ENCODE results near the gene AMFR. TPM values are rescaled to one million over a fixed set of nuclear protein-coding genes. Genes with fewer than 3 reads are reported as not detected.

Gene AMFR
- total RNA-seq: 10 to 100 TPM; 42.0 to 45.4 TPM

DNA sequence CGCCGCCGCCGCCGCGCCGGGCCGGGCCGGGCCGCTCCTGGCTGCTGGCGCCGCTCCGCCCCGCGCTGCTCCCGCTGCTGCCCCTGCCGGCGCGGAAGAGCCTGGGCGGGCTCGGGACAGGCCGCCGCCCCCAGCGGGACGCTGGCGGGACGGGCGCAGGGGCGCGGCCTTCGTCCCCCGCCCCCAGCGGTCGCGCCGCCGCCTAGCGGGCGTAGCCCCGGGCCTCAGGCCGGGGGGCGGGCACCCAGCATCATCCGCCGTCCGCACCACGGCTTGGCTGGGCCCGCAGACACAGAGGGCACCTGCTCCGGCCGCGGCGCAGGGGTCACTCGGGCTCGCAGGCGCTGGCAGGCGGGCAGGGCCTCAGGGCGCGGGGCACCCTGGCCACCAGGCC, at the start of gene AMFR:
Gene AMFR, minus strand, starts transcription at position 107 of the 394 bp plus-strand sequence. CDS start 218 bp downstream, outside the sequence.
- peak within 1 kb of the TSS; percentile 89 for H3K4me3 Mint-ChIP-seq
- H3K36me3 Mint-ChIP-seq: peaks cover 4% of the 10 kb centered on the region
- ChIA-PET CTCF (interaction anchor here (1.5 kb wide), 1 partner anchor 69 kb away, joined by 3 read pairs; no protein-coding TSS in a partner anchor), POLR2A (no interaction called here)
- no peaks in the 10 kb centered on the region for H3K27me3 Mint-ChIP-seq
- DNase-seq: peak; percentile 65
- intact Hi-C loops (cut with micrococcal nuclease): loop anchor here (1.0 kb wide), 2 partner anchors 26 to 68 kb away; partner anchors contain the start of genes NUDT21 and OGFOD1
- peak within 1 kb of the TSS; percentile 46 for H3K27ac Mint-ChIP-seq
- H3K9me3 Mint-ChIP-seq: no peaks in the 10 kb centered on the region
- peaks cover 58% of the 10 kb centered on the region for H3K4me1 Mint-ChIP-seq (ENCODE audit: low read depth)

GRCh38 chr16:56470666-56471065, 45.3 kb upstream of the AMFR start:
- intact Hi-C loops (cut with micrococcal nuclease): no loop called here
- Mint-ChIP-seq H3K9me3 (no peaks in the 10 kb centered on the region), H3K4me1 (ENCODE audit: low read depth) (no peaks in the 10 kb centered on the region), H3K27me3 (no peaks in the 10 kb centered on the region), H3K27ac (no peak overlapping the region), H3K36me3 (peaks cover 46% of the 10 kb centered on the region), H3K4me3 (no peak overlapping the region)
- DNase-seq: no peak
- POLR2A ChIA-PET: interaction anchor here (1.0 kb wide), 1 partner anchor 11 kb away, joined by 4 read pairs; no protein-coding TSS in a partner anchor
- CTCF ChIA-PET: no interaction called here

DNA sequence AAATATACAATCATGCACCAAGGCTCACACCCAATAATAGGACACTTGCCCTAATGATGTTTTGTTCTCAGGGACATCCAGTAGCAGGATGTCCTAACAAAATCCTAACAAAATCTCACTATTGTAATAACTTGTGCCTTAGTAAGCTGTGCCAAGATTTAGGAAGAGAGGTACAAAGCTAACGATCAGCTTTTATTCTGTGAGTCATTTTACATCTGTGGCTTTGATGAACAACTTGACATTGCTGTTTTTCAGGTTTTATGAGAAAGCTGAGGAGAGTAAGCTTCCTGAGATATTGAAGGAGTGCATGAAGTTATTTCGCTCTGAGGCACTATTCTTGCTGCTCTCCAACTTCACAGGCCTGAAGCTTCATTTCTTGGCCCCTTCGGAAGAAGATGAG, 44.9 kb upstream of the AMFR start:
- no peaks in the 10 kb centered on the region for H3K9me3 Mint-ChIP-seq
- POLR2A ChIA-PET: interaction anchor here (1.0 kb wide), 1 partner anchor 11 kb away, joined by 4 read pairs; no protein-coding TSS in a partner anchor
- H3K27me3 Mint-ChIP-seq: no peaks in the 10 kb centered on the region
- no peak overlapping the region for H3K27ac Mint-ChIP-seq
- H3K36me3 Mint-ChIP-seq: peaks cover 44% of the 10 kb centered on the region
- CTCF ChIA-PET: no interaction called here
- H3K4me1 Mint-ChIP-seq (ENCODE audit: low read depth): no peaks in the 10 kb centered on the region
- intact Hi-C loops (cut with micrococcal nuclease): no loop called here
- H3K4me3 Mint-ChIP-seq: no peak overlapping the region
- no peak for DNase-seq

GRCh38 chr16:56469748-56470147, 44.4 kb upstream of the AMFR start:
- POLR2A ChIA-PET: no interaction called here
- CTCF ChIA-PET: no interaction called here
- Mint-ChIP-seq H3K4me1 (ENCODE audit: low read depth) (no peaks in the 10 kb centered on the region), H3K27me3 (no peaks in the 10 kb centered on the region), H3K9me3 (no peaks in the 10 kb centered on the region), H3K36me3 (peaks cover 40% of the 10 kb centered on the region), H3K4me3 (no peak overlapping the region), H3K27ac (no peak overlapping the region)
- no peak for DNase-seq
- intact Hi-C loops (cut with micrococcal nuclease): no loop called here

DNA sequence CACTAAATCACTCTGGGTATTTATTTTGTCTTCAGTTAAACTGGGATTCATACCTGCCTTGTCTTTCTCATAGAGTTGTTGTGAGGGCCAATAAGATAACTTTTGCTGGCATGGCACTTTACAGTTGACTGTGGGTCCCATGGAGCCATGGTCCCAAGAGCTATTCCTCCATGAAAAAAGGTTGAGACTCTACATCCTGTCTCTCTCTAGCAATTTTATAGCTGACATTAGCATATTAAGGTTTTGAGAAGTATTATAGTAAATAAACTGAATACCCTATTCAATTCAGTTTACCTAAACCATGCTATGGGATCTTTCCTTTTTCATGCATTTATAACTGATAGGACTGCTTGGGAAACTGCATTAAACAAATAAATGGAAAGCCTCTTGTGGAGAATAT, 43.5 kb upstream of the AMFR start:
- Mint-ChIP-seq H3K27me3 (no peaks in the 10 kb centered on the region), H3K27ac (no peak overlapping the region), H3K4me1 (ENCODE audit: low read depth) (no peaks in the 10 kb centered on the region), H3K36me3 (peaks cover 47% of the 10 kb centered on the region), H3K4me3 (no peak overlapping the region), H3K9me3 (no peaks in the 10 kb centered on the region)
- ChIA-PET POLR2A (interaction anchor here (0.7 kb wide), 1 partner anchor 19 kb away, joined by 3 read pairs; no protein-coding TSS in a partner anchor), CTCF (no interaction called here)
- intact Hi-C loops (cut with micrococcal nuclease): no loop called here
- DNase-seq: no peak

DNA sequence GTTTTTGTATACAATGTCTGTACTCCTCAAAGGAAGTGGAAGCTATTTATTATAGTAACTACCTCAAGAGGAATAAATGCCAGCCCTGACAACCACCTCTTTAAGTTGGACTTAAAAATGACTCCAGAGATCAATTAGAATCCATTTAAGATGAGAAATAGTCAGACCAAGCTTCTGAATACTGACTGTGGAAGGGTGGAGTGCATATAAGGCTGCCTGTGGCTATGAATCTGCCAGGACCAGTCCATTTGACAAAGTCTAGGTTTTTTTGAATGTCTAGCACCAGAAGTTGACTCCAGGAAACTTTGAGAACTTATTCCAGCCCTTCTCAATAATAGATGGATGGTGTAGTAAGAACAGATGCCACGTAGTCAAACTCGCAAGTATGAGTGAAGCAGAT, 41.0 kb upstream of the AMFR start:
- POLR2A ChIA-PET: no interaction called here

GRCh38 chr16:56463153-56463552, 37.8 kb upstream of the AMFR start:
- CTCF ChIA-PET: no interaction called here
- no peaks in the 10 kb centered on the region for H3K4me1 Mint-ChIP-seq (ENCODE audit: low read depth)
- no peak overlapping the region for H3K27ac Mint-ChIP-seq
- POLR2A ChIA-PET: no interaction called here
- H3K27me3 Mint-ChIP-seq: no peaks in the 10 kb centered on the region
- DNase-seq: no peak
- no peak overlapping the region for H3K4me3 Mint-ChIP-seq
- H3K36me3 Mint-ChIP-seq: peaks cover 51% of the 10 kb centered on the region
- intact Hi-C loops (cut with micrococcal nuclease): no loop called here
- no peaks in the 10 kb centered on the region for H3K9me3 Mint-ChIP-seq

More for the DNA sequence above, 41.0 kb upstream of the AMFR start:
- DNase-seq: no peak
- no peaks in the 10 kb centered on the region for H3K9me3 Mint-ChIP-seq
- intact Hi-C loops (cut with micrococcal nuclease): no loop called here
- no peak overlapping the region for H3K4me3 Mint-ChIP-seq
- H3K4me1 Mint-ChIP-seq (ENCODE audit: low read depth): no peaks in the 10 kb centered on the region
- H3K27me3 Mint-ChIP-seq: no peaks in the 10 kb centered on the region
- CTCF ChIA-PET: no interaction called here
- H3K27ac Mint-ChIP-seq: peak overlapping the region; percentile 24
- peaks cover 53% of the 10 kb centered on the region for H3K36me3 Mint-ChIP-seq

GRCh38 chr16:56462064-56462796, 36.9 kb upstream of the AMFR start:
- intact Hi-C loops (cut with micrococcal nuclease): no loop called here
- no peak for DNase-seq

GRCh38 chr16:56460101-56460500, 34.8 kb upstream of the AMFR start:
- H3K9me3 Mint-ChIP-seq: no peaks in the 10 kb centered on the region
- H3K27me3 Mint-ChIP-seq: no peaks in the 10 kb centered on the region
- no peak overlapping the region for H3K4me3 Mint-ChIP-seq
- H3K27ac Mint-ChIP-seq: no peak overlapping the region
- peaks cover 55% of the 10 kb centered on the region for H3K36me3 Mint-ChIP-seq
- POLR2A ChIA-PET: interaction anchor here (1.2 kb wide), 1 partner anchor 9 kb away, joined by 5 read pairs; the partner anchor contains the start of genes NUDT21 and OGFOD1
- no peak for DNase-seq
- H3K4me1 Mint-ChIP-seq (ENCODE audit: low read depth): peaks cover 9% of the 10 kb centered on the region
- CTCF ChIA-PET: no interaction called here
- intact Hi-C loops (cut with micrococcal nuclease): no loop called here

More at GRCh38 chr16:56462064-56462796, 36.9 kb upstream of the AMFR start:
- ChIA-PET POLR2A (no interaction called here), CTCF (no interaction called here)
- H3K27ac Mint-ChIP-seq: no peak overlapping the region
- no peaks in the 10 kb centered on the region for H3K4me1 Mint-ChIP-seq (ENCODE audit: low read depth)
- peaks cover 55% of the 10 kb centered on the region for H3K36me3 Mint-ChIP-seq
- no peak overlapping the region for H3K4me3 Mint-ChIP-seq
- H3K27me3 Mint-ChIP-seq: no peaks in the 10 kb centered on the region
- H3K9me3 Mint-ChIP-seq: no peaks in the 10 kb centered on the region

GRCh38 chr16:56457927-56458470, 32.7 kb upstream of the AMFR start:
- no peak overlapping the region for H3K4me3 Mint-ChIP-seq
- H3K4me1 Mint-ChIP-seq (ENCODE audit: low read depth): peaks cover 17% of the 10 kb centered on the region
- intact Hi-C loops (cut with micrococcal nuclease): no loop called here
- ChIA-PET CTCF (no interaction called here), POLR2A (no interaction called here)
- peaks cover 58% of the 10 kb centered on the region for H3K36me3 Mint-ChIP-seq
- no peaks in the 10 kb centered on the region for H3K9me3 Mint-ChIP-seq
- no peak overlapping the region for H3K27ac Mint-ChIP-seq
- DNase-seq: no peak
- no peaks in the 10 kb centered on the region for H3K27me3 Mint-ChIP-seq

DNA sequence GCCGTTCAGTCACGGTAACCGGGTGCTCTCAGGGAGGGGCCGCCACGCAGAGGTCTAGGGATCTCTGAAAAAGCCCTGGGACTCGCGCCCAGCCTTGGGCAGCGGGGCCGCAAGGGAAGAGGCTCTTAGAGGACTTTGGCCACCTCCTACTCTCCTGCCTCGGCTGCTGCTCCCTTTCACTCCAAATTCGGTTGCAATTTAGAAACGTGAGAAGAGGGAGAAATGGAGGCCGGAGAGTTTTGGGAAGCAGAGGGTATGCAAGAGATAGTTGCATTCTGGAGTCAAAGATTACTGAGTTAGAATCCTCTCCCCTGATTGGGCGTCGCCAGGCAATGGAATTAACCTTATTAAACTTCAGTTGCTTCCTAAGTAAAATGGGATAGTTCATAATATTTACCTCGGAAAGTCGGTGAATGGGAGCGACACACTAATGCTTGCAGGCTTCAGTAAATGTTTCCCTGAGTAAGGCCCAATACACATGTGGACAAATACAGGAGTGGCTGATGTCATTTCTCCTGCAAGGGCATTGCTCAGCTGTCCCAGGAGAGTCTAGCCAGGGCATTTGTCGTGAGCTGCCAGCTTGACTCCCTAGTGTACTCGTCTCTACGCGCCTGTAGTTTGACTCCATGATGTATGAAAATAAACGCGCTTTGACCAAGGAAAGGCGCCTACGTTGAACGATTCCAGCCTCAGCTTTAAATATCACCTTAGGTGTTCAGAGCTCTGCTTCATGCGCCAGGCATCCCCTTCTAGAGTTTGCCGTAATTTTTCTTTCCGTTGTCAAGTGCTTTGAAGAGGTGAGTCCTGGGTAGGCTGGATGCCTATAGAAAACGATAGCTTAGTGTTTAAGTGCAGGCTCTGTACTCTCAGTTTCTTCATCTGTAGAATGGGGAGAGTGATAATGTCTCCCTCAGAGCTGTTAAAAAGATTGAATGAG, 26.7 kb upstream of the AMFR start:
- Mint-ChIP-seq H3K4me3 (peak overlapping the region; percentile 95), H3K27me3 (no peaks in the 10 kb centered on the region), H3K9me3 (no peaks in the 10 kb centered on the region), H3K36me3 (peaks cover 48% of the 10 kb centered on the region), H3K4me1 (ENCODE audit: low read depth) (peaks cover 54% of the 10 kb centered on the region), H3K27ac (peak overlapping the region; percentile 89)
- intact Hi-C loops (cut with micrococcal nuclease): loop anchor here (1.0 to 5.0 kb wide), 5 partner anchors 27 to 1085 kb away; partner anchors contain the start of genes AMFR, CCDC102A and HERPUD1
- CTCF ChIA-PET: interaction anchor here (0.6 to 1.8 kb wide), 3 partner anchors 24 to 182 kb away, joined by 3 to 5 read pairs (median 4); no protein-coding TSS in a partner anchor
- DNase-seq: peak; percentile 30
- POLR2A ChIA-PET: interaction anchor here (1.0 to 1.8 kb wide), 6 partner anchors 8 to 154 kb away, joined by 3 to 8 read pairs (median 3); no protein-coding TSS in a partner anchor
